IMR-90 (cell line): ENCODE data around the gene ZDHHC3. TPM values are rescaled to one million over a fixed set of nuclear protein-coding genes. Genes with fewer than 3 reads are reported as not detected.

Experiments used
- ATAC-seq: fragments of 200-7000 bp; cut with Tn5 transposase; 2 replicates; pipeline ENCODE4 v1.9.1; 2020; ENCODE audit warnings: low read depth, mild to moderate bottlenecking, moderate library complexity
- BruUV-seq: library from RNA; stranded (reverse); fragments of 400-500 nt; replicated peaks from 2 replicates; lab custom pipeline; 2021; lab: Mats Ljungman, UMichigan
- CTCF ChIA-PET: fragments of 300-600 bp; formaldehyde crosslinking; extraction: SDS; loops from one replicate; lab custom pipeline; 2021; ENCODE audit warnings: antibody characterized with exemption; lab: Yijun Ruan, JAX
- POLR2A ChIA-PET: fragments of 300-600 bp; sonication (Branson Sonifier 250); formaldehyde crosslinking; loops from one replicate; lab custom pipeline; 2022; ENCODE audit warnings: antibody characterized with exemption; ENCODE audit not compliant: unreplicated experiment; lab: Charles Lee
- DNase-seq: peaks from one replicate; pipeline ENCODE4 v3.0.0; 2013
- H2AFZ ChIP-seq: replicated peaks from 2 replicates; pipeline ENCODE3; 2013; ENCODE audit warnings: low read length, mild to moderate bottlenecking; ENCODE audit not compliant: poor library complexity
- H2AK5ac ChIP-seq: 2 replicates; pipeline ENCODE4 v1.6.1; 2013; ENCODE audit warnings: low read depth, low read length, inconsistent platforms
- H2AK9ac ChIP-seq: replicated peaks from 2 replicates; pipeline ENCODE3; 2013; ENCODE audit warnings: mild to moderate bottlenecking, low read depth, low read length, moderate library complexity; ENCODE audit not compliant: poor library complexity
- H2BK120ac ChIP-seq: 2 replicates; pipeline ENCODE4 v1.6.1; 2013; ENCODE audit warnings: low read depth, low read length, inconsistent platforms
- H2BK15ac ChIP-seq: 3 replicates; pipeline ENCODE4 v1.6.1; 2013; ENCODE audit warnings: low read depth, low read length, inconsistent platforms
- H2BK20ac ChIP-seq: 2 replicates; pipeline ENCODE4 v1.6.1; 2013; ENCODE audit warnings: low read depth, mild to moderate bottlenecking, inconsistent platforms, low read length, moderate library complexity
- H2BK5ac ChIP-seq: 2 replicates; pipeline ENCODE4 v1.6.1; 2013; ENCODE audit warnings: mild to moderate bottlenecking, low read depth, low read length, inconsistent platforms; ENCODE audit not compliant: poor library complexity, severe bottlenecking
- H3K14ac ChIP-seq: replicated peaks from 2 replicates; pipeline ENCODE4 v1.6.1; 2013; ENCODE audit warnings: low read depth, low read length, inconsistent platforms
- H3K18ac ChIP-seq: 2 replicates; pipeline ENCODE4 v1.6.1; 2013; ENCODE audit warnings: low read depth, low read length, control low read depth
- H3K23ac ChIP-seq: 2 replicates; pipeline ENCODE4 v1.6.1; 2013; ENCODE audit warnings: low read depth, low read length, inconsistent platforms
- H3K27ac ChIP-seq: 2 replicates; pipeline ENCODE4 v1.5.1; 2013; ENCODE audit warnings: mild to moderate bottlenecking, control low read depth, low read length; ENCODE audit not compliant: insufficient read depth
- H3K27me3 ChIP-seq: 2 replicates; pipeline ENCODE4 v1.6.1; 2013; ENCODE audit warnings: low read length; ENCODE audit not compliant: control insufficient read depth, insufficient read depth
- H3K36me3 ChIP-seq: 2 replicates; pipeline ENCODE4 v1.6.1; 2013; ENCODE audit warnings: low read length, mixed read lengths; ENCODE audit not compliant: control insufficient read depth, insufficient read depth
- H3K4ac ChIP-seq: 2 replicates; pipeline ENCODE4 v1.6.1; 2013; ENCODE audit warnings: low read depth, low read length, inconsistent platforms
- H3K4me1 ChIP-seq: 2 replicates; pipeline ENCODE4 v1.6.1; 2013; ENCODE audit warnings: low read length, mixed read lengths; ENCODE audit not compliant: control insufficient read depth, insufficient read depth
- H3K4me2 ChIP-seq: 2 replicates; pipeline ENCODE4 v1.6.1; 2013; ENCODE audit warnings: low read depth, mild to moderate bottlenecking, control low read depth, low read length, moderate library complexity
- H3K4me3 ChIP-seq: 2 replicates; pipeline ENCODE4 v1.5.1; 2013; ENCODE audit warnings: low read depth, mild to moderate bottlenecking, control low read depth, low read length, moderate library complexity; ENCODE audit not compliant: insufficient read depth
- H3K56ac ChIP-seq: 2 replicates; pipeline ENCODE4 v1.6.1; 2013; ENCODE audit warnings: low read length, inconsistent platforms; ENCODE audit not compliant: insufficient read depth; ENCODE audit errors: extremely low read depth
- H3K79me1 ChIP-seq, 2 experiments: 2 replicates each; pipeline ENCODE4 v1.6.1; 2013; ENCODE audit warnings: low read length in 2 of 2, inconsistent platforms in 1 of 2, low read depth in 1 of 2
- H3K9ac ChIP-seq: 2 replicates; pipeline ENCODE4 v1.6.1; 2013; ENCODE audit warnings: low read depth, low read length, control low read depth
- H3K9me1 ChIP-seq: 2 replicates; pipeline ENCODE4 v1.6.1; 2013; ENCODE audit warnings: low read length, inconsistent platforms; ENCODE audit not compliant: insufficient read depth
- H3K9me3 ChIP-seq: 2 replicates; pipeline ENCODE4 v1.6.1; 2013; ENCODE audit warnings: low read length; ENCODE audit not compliant: control insufficient read depth, insufficient read depth
- H4K20me1 ChIP-seq: 2 replicates; pipeline ENCODE4 v1.6.1; 2013; ENCODE audit warnings: low read length, inconsistent platforms; ENCODE audit not compliant: insufficient read depth
- H4K5ac ChIP-seq: 2 replicates; pipeline ENCODE4 v1.6.1; 2013; ENCODE audit warnings: mild to moderate bottlenecking, low read depth, low read length, control low read depth
- H4K8ac ChIP-seq, 2 experiments: 2 replicates each; pipeline ENCODE4 v1.6.1; 2013; ENCODE audit warnings: low read depth in 2 of 2, low read length in 2 of 2, control low read depth in 1 of 2, inconsistent platforms in 1 of 2
- H4K91ac ChIP-seq: 2 replicates; pipeline ENCODE4 v1.6.1; 2013; ENCODE audit warnings: low read depth, low read length, inconsistent platforms; ENCODE audit not compliant: insufficient read depth
- BHLHE40 ChIP-seq: fragments of 150-350 bp; IDR thresholded peaks from 2 replicates; pipeline ENCODE4 v1.6.1; 2016; ENCODE audit warnings: mild to moderate bottlenecking, low read depth, low read length
- CEBPB ChIP-seq: IDR thresholded peaks from 2 replicates; pipeline ENCODE4 v1.6.1; 2012; ENCODE audit warnings: low read depth, low read length, improper control_type of control experiment
- CHD1 ChIP-seq: IDR thresholded peaks from 2 replicates; pipeline ENCODE4 v1.6.1; 2012; ENCODE audit warnings: low read depth, low read length, improper control_type of control experiment
- FOS ChIP-seq: fragments of 150-350 bp; IDR thresholded peaks from 2 replicates; pipeline ENCODE4 v1.6.1; 2016; ENCODE audit warnings: low read depth, low read length
- MAFK ChIP-seq: IDR thresholded peaks from 2 replicates; pipeline ENCODE4 v1.6.1; 2012; ENCODE audit warnings: low read depth, low read length, improper control_type of control experiment
- MAZ ChIP-seq: IDR thresholded peaks from 2 replicates; pipeline ENCODE4 v1.6.1; 2012; ENCODE audit warnings: low read depth, mild to moderate bottlenecking, low read length, improper control_type of control experiment, moderate library complexity, borderline replicate concordance
- MXI1 ChIP-seq: IDR thresholded peaks from 2 replicates; pipeline ENCODE4 v1.6.1; 2012; ENCODE audit warnings: low read depth, mild to moderate bottlenecking, low read length, moderate library complexity, borderline replicate concordance
- NFE2L2 ChIP-seq: fragments of 150-350 bp; IDR thresholded peaks from 2 replicates; pipeline ENCODE4 v1.6.1; 2016; ENCODE audit warnings: low read depth, mild to moderate bottlenecking, low read length
- POLR2A ChIP-seq: IDR thresholded peaks from 2 replicates; pipeline ENCODE4 v1.6.1; 2012; ENCODE audit warnings: mild to moderate bottlenecking, low read depth, low read length
- RAD21 ChIP-seq: IDR thresholded peaks from 2 replicates; pipeline ENCODE4 v1.6.1; 2012; ENCODE audit warnings: low read length, improper control_type of control experiment
- RCOR1 ChIP-seq: IDR thresholded peaks from 2 replicates; pipeline ENCODE4 v1.6.1; 2012; ENCODE audit warnings: mild to moderate bottlenecking, low read length, improper control_type of control experiment; ENCODE audit not compliant: insufficient replicate concordance
- RFX5 ChIP-seq: IDR thresholded peaks from 2 replicates; pipeline ENCODE4 v1.8.0; 2012; ENCODE audit warnings: low read depth, mild to moderate bottlenecking, low read length, moderate library complexity
- SMC3 ChIP-seq: fragments of 150-350 bp; IDR thresholded peaks from 2 replicates; pipeline ENCODE4 v1.6.1; 2016; ENCODE audit warnings: low read depth, mild to moderate bottlenecking, antibody characterized with exemption, low read length, moderate library complexity
- WGBS, 2 experiments: methylation state at CpG; one replicate each; pipeline versions ENCODE4 v1.1.5 to v1.1.7; 2013; ENCODE audit warnings: missing lambda C conversion rate in 2 of 2; ENCODE audit not compliant: insufficient read length in 1 of 2; ENCODE audit errors: extremely low coverage in 2 of 2; 5-methylcytosine and 5-hydroxymethylcytosine counted together
- dilution Hi-C: fragments of 300-500 bp; cut with HindIII; formaldehyde crosslinking; loops from one replicate; pipeline ENCODE4 v1.14.3; 2018; ENCODE audit warnings: low sequenced_read_pairs; ENCODE audit not compliant: unreplicated experiment
- in situ Hi-C: fragments of 300-500 bp; cut with MboI; formaldehyde crosslinking; loops from 3 replicates; pipeline ENCODE4 v1.14.3; 2019; ENCODE audit warnings: low sequenced_read_pairs, inconsistent platforms, mixed read lengths
- intact Hi-C: fragments of 100-400 bp; cut with micrococcal nuclease; formaldehyde crosslinking; loops from 2 replicates; pipeline ENCODE4 v1.10.0; 2022
- polyA plus RNA-seq, 3 experiments: library from polyadenylated mRNA; depleted of rRNA; stranded (reverse); fragments of >200 nt; gene quantifications; 2 replicates each; pipeline ENCODE4 v1.2.3, GENCODE V29; 2012; ENCODE audit warnings: low replicate concordance in 1 of 3
- total RNA-seq: library from RNA; depleted of rRNA; stranded (reverse); fragments of >200 nt; gene quantifications from 2 replicates; pipeline ENCODE4 v1.2.3, GENCODE V29; 2012
- TF ChIP-seq, protein P1 (sequence below): conservative IDR thresholded peaks from 2 replicates; pipeline ENCODE4 v1.5.1; 2012; ENCODE audit warnings: mild to moderate bottlenecking, low read depth, low read length, improper control_type of control experiment
- TF ChIP-seq, protein P2 (sequence below): fragments of 150-350 bp; IDR thresholded peaks from 2 replicates; pipeline ENCODE4 v1.6.1; 2017; ENCODE audit warnings: mild to moderate bottlenecking, antibody characterized with exemption, low read length, low read depth
- TF ChIP-seq, protein P3 (sequence below): fragments of 150-350 bp; IDR thresholded peaks from 2 replicates; pipeline ENCODE4 v1.6.1; 2016; ENCODE audit warnings: low read depth, mild to moderate bottlenecking, low read length, moderate library complexity, borderline replicate concordance

The ZDHHC3 gene
- total and polyA plus RNA-seq, 2 of the 4 experiments (the other 2 are of a cell fraction), result 57.7 to 59.6 TPM

DNA sequence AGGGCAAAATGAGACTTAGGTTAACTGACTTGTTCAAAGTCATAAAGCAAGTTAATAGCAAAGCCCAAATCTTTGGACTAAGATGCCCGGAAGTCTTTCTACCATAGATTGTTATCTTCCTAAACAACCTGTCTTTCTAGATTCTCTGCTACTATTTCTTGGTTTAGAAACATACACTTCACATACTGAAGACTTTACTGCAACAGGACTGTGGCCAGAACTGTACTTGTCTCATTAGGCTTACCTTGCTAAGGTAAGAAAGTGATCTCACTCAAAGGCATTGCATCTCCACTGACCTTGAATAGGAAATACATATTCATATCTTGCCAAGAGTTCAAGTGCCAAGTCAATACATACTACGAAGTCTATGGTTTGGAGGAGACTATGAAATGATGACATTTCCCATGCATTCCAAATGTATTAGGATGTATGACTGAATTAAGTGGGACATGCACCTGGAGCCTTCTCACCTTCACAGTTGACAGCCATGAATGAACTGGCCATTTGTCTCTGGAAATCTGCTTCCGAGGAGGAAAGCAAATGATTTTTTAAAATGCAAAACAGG lies 5.0 kb downstream of the ZDHHC3 start:
- Histone ChIP-seq H3K4me2 (no peak overlapping the region), H2BK15ac (no peak overlapping the region), H2AK5ac (no peak overlapping the region), H2AK9ac (no peak overlapping the region), H3K4ac (no peak overlapping the region), H3K23ac (no peak overlapping the region), H3K9me1 (peaks cover 6% of the 10 kb centered on the region; the same call in 1 of the 2 replicates), H4K5ac (no peak overlapping the region), H4K8ac (no peak overlapping the region), H3K79me1 (peaks cover 39 to 78% of the 10 kb centered on the region in 2 experiments), H4K20me1 (peaks cover 24% of the 10 kb centered on the region; the same call in 1 of the 2 replicates), H3K4me3 (no peak overlapping the region), H3K9ac (no peak overlapping the region), H3K27ac (no peak overlapping the region), H3K18ac (no peak overlapping the region), H3K27me3 (no peaks in the 10 kb centered on the region), H2BK5ac (no peak overlapping the region), H3K36me3 (no peaks in the 10 kb centered on the region), H3K4me1 (peaks cover 4% of the 10 kb centered on the region; the same call in 1 of the 2 replicates), H2BK20ac (no peak overlapping the region), H4K91ac (no peak overlapping the region), H3K56ac (no peak overlapping the region), H3K14ac (no peak overlapping the region), H2AFZ (no peak overlapping the region), H3K9me3 (no peaks in the 10 kb centered on the region), H2BK120ac (no peak overlapping the region)
- in situ Hi-C loops, result no loop called here
- dilution Hi-C loops, result no loop called here
- DNase-seq, result no peak
- ChIA-PET CTCF (no interaction called here), POLR2A (no interaction called here)
- intact Hi-C loops, result no loop called here
- TF ChIP-seq MXI1, result no peak
- no peak for TF ChIP-seq NFE2L2
- TF ChIP-seq CEBPB, result no peak
- TF ChIP-seq FOS, result no peak
- TF ChIP-seq, protein P1, sequence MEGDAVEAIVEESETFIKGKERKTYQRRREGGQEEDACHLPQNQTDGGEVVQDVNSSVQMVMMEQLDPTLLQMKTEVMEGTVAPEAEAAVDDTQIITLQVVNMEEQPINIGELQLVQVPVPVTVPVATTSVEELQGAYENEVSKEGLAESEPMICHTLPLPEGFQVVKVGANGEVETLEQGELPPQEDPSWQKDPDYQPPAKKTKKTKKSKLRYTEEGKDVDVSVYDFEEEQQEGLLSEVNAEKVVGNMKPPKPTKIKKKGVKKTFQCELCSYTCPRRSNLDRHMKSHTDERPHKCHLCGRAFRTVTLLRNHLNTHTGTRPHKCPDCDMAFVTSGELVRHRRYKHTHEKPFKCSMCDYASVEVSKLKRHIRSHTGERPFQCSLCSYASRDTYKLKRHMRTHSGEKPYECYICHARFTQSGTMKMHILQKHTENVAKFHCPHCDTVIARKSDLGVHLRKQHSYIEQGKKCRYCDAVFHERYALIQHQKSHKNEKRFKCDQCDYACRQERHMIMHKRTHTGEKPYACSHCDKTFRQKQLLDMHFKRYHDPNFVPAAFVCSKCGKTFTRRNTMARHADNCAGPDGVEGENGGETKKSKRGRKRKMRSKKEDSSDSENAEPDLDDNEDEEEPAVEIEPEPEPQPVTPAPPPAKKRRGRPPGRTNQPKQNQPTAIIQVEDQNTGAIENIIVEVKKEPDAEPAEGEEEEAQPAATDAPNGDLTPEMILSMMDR, result no peak
- TF ChIP-seq SMC3, result no peak
- TF ChIP-seq, protein P2, sequence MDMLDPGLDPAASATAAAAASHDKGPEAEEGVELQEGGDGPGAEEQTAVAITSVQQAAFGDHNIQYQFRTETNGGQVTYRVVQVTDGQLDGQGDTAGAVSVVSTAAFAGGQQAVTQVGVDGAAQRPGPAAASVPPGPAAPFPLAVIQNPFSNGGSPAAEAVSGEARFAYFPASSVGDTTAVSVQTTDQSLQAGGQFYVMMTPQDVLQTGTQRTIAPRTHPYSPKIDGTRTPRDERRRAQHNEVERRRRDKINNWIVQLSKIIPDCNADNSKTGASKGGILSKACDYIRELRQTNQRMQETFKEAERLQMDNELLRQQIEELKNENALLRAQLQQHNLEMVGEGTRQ, result no peak
- no peak for TF ChIP-seq MAZ
- no peak for TF ChIP-seq RCOR1
- no peak for TF ChIP-seq RAD21
- no peak for TF ChIP-seq MAFK
- TF ChIP-seq BHLHE40, result no peak
- TF ChIP-seq RFX5, result no peak
- TF ChIP-seq POLR2A, result no peak
- TF ChIP-seq, protein P3, sequence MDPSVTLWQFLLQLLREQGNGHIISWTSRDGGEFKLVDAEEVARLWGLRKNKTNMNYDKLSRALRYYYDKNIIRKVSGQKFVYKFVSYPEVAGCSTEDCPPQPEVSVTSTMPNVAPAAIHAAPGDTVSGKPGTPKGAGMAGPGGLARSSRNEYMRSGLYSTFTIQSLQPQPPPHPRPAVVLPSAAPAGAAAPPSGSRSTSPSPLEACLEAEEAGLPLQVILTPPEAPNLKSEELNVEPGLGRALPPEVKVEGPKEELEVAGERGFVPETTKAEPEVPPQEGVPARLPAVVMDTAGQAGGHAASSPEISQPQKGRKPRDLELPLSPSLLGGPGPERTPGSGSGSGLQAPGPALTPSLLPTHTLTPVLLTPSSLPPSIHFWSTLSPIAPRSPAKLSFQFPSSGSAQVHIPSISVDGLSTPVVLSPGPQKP, result no peak
- no peak for TF ChIP-seq CHD1
- no TSS peak for BruUV-seq
- no peak for ATAC-seq
- WGBS, 2 experiments, result no CpG with 5 or more reads among the region's 3 CpGs
